Urothelium cell line (cell line): ENCODE results near the gene PTPN22.
A peak's percentile ranks its signal among the peaks of the same experiment; 100 is the strongest.

Experiments used
- DNase-seq: peaks from one replicate; pipeline ENCODE4 v3.0.0; 2011; ENCODE audit warnings: low spot score, mixed read lengths
- FAIRE-seq: peaks from 2 replicates; lab custom pipeline; 2011; peaks lifted over from hg19 to GRCh38; lab: Jason Lieb, UNC

The PTPN22 gene

GRCh38 chr1:113804421-113805255 lies 66.9 kb downstream of the PTPN22 start:
- DNase-seq: peak; percentile 51
- no peak for FAIRE-seq

- FAIRE-seq (no peak), DNase-seq (no peak)
Observed at GRCh38 chr1:113802367-113803007, 69.0 kb downstream of the PTPN22 start.

- FAIRE-seq (no peak), DNase-seq (no peak)
Observed at GRCh38 chr1:113800487-113800886, 71.0 kb downstream of the PTPN22 start.

GRCh38 chr1:113797472-113797871 lies 74.0 kb downstream of the PTPN22 start:
- DNase-seq (no peak), FAIRE-seq (no peak)

GRCh38 chr1:113793878-113794834 lies 77.4 kb downstream of the PTPN22 start:
- no peak for DNase-seq
- FAIRE-seq: no peak

GRCh38 chr1:113792986-113793385 lies 78.5 kb downstream of the PTPN22 start:
- FAIRE-seq (no peak), DNase-seq (no peak)

GRCh38 chr1:113792471-113792870 lies 79.0 kb downstream of the PTPN22 start:
- no peak for FAIRE-seq
- DNase-seq: no peak

- DNase-seq: no peak
- FAIRE-seq: no peak
Observed at GRCh38 chr1:113788802-113789201, 82.7 kb downstream of the PTPN22 start.

- FAIRE-seq: no peak
- DNase-seq: no peak
Observed at GRCh38 chr1:113787663-113788062, 83.8 kb downstream of the PTPN22 start.

GRCh38 chr1:113786069-113786468 lies 85.4 kb downstream of the PTPN22 start:
- DNase-seq (no peak), FAIRE-seq (no peak)

- DNase-seq: no peak
- no peak for FAIRE-seq
Observed at GRCh38 chr1:113784104-113784779, 87.3 kb downstream of the PTPN22 start.

- FAIRE-seq (no peak), DNase-seq (no peak)
Observed at GRCh38 chr1:113783254-113784103, 88.0 kb downstream of the PTPN22 start.

GRCh38 chr1:113782406-113782805 lies 89.1 kb downstream of the PTPN22 start:
- DNase-seq (no peak), FAIRE-seq (no peak)

GRCh38 chr1:113780374-113781146 lies 91.0 kb downstream of the PTPN22 start:
- no peak for DNase-seq
- FAIRE-seq: no peak

GRCh38 chr1:113779542-113779941 lies 92.0 kb downstream of the PTPN22 start:
- FAIRE-seq: no peak
- DNase-seq: no peak

- FAIRE-seq (no peak), DNase-seq (no peak)
Observed at GRCh38 chr1:113777561-113777960, 94.0 kb downstream of the PTPN22 start.

GRCh38 chr1:113770031-113770430 lies 101.5 kb downstream of the PTPN22 start:
- FAIRE-seq (no peak), DNase-seq (no peak)

- no peak for FAIRE-seq
- no peak for DNase-seq
Observed at GRCh38 chr1:113769601-113769970, 101.9 kb downstream of the PTPN22 start.
